ENCODE data around the gene GLI3. TPM values are rescaled to one million over a fixed set of nuclear protein-coding genes. Genes with fewer than 3 reads are reported as not detected.

Gene GLI3
- total and polyA plus RNA-seq, 2 of the 8 experiments (the other 6 are each of a cell fraction or from before 2014, with no cell fraction given): 8.0 to 31.1 TPM

DNA sequence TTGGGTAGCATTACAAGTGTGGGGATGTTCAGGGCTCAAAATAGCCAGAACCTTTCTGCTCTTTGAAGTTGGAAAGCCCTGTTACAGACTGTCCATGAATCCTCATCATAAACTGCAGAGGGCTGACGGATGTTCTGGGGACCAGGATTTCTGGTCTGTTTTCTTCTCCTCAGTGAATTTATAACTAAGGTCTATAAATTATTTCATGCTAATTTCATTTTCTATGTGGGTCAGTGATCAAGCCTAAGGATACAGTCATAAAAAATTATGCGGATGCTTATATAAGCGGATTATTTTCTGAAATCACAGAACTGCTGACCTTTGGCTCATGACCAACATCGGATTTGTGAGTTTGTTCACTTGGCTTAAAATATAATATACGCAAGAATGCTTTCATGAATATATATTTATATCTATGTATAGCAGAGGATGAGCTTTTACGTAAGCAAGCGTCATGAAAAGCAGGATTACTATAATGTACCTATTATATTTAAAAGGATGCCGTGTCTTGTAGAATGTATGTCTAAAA, 263.7 kb downstream of the GLI3 start (continued):
- TF ChIP-seq CTBP2 (IDR thresholded peaks at IDR 0.05; ENCODE audit: borderline replicate concordance, insufficient read depth, insufficient read length, low read length): no peak
- no peak for TF ChIP-seq KDM1A (IDR thresholded peaks at IDR 0.05; ENCODE audit: borderline replicate concordance, low read length)
- no peak for TF ChIP-seq TCF12 (IDR thresholded peaks at IDR 0.05; ENCODE audit: low read depth, low read length)
- no peak for TF ChIP-seq BACH1 (IDR thresholded peaks at IDR 0.05; ENCODE audit: low read length)
- no peak for TF ChIP-seq SRF (IDR thresholded peaks at IDR 0.05; ENCODE audit: low read depth, low read length)
- no peak for TF ChIP-seq SP1 (IDR thresholded peaks at IDR 0.05; ENCODE audit: low read depth, low read length)
